OCI-LY1 (cell line): ENCODE results near the gene MXI1.

ENCODE experiments used
- CTCF ChIP-seq: fragments of 200-600 bp; sonication (generic), shearing (Covaris generic); IDR thresholded peaks from 2 replicates; pipeline ENCODE4 v1.5.1; 2017; ENCODE audit warnings: mild to moderate bottlenecking, antibody characterized with exemption, low read length, moderate library complexity, mixed read lengths
- EZH2 ChIP-seq: fragments of 200-600 bp; sonication (generic), shearing (Covaris generic); IDR thresholded peaks from 2 replicates; pipeline ENCODE4 v1.8.0; 2017; ENCODE audit warnings: borderline replicate concordance, mixed run types, mild to moderate bottlenecking, antibody characterized with exemption, low read length, moderate library complexity, mixed read lengths

GRCh38 chr10:110321869-110322620, 114.6 kb downstream of the MXI1 start:
- TF ChIP-seq CTCF (no peak), EZH2 (no peak)
